GM18907 (cell line): ENCODE measurements around the gene CHCHD4.
"Not testable (repeated sequence)": the region's sequence is repeated elsewhere in the genome, so short reads cannot be mapped to it uniquely, and the experiment has no call there.

ENCODE experiments used
- ATAC-seq: cut with Tn5 transposase; IDR thresholded peaks from one replicate; pipeline ENCODE4 v1.9.1; 2021; ENCODE audit warnings: mild to moderate bottlenecking, moderate library complexity; ENCODE audit not compliant: unreplicated experiment

CHCHD4 gene

GRCh38 chr3:14121859-14122258, 2.8 kb downstream of the CHCHD4 start:
- no peak for ATAC-seq

- ATAC-seq: not testable (repeated sequence)
Observed at GRCh38 chr3:14120921-14121448, 3.7 kb downstream of the CHCHD4 start.

- no peak for ATAC-seq
Observed at GRCh38 chr3:14120111-14120920, 4.4 kb downstream of the CHCHD4 start.

- no peak for ATAC-seq
Observed at GRCh38 chr3:14119651-14120050, 5.0 kb downstream of the CHCHD4 start.

- ATAC-seq: no peak
Observed at GRCh38 chr3:14118400-14119381, 6.0 kb downstream of the CHCHD4 start.

- ATAC-seq: no peak
Observed at GRCh38 chr3:14117468-14118399, 6.9 kb downstream of the CHCHD4 start.

- ATAC-seq: no peak
Observed at GRCh38 chr3:14113965-14114635, 10.6 kb downstream of the CHCHD4 start.

GRCh38 chr3:14110699-14111098, 14.0 kb downstream of the CHCHD4 start:
- no peak for ATAC-seq

GRCh38 chr3:14109821-14110220, 14.8 kb downstream of the CHCHD4 start:
- ATAC-seq: not testable (repeated sequence)

GRCh38 chr3:14097616-14098391, 26.9 kb downstream of the CHCHD4 start:
- no peak for ATAC-seq

- ATAC-seq: no peak
Observed at GRCh38 chr3:14096742-14097141, 27.9 kb downstream of the CHCHD4 start.

- no peak for ATAC-seq
Observed at GRCh38 chr3:14093831-14094230, 30.8 kb downstream of the CHCHD4 start.

GRCh38 chr3:14092464-14092863, 32.2 kb downstream of the CHCHD4 start:
- ATAC-seq: no peak

- ATAC-seq: not testable (repeated sequence)
Observed at GRCh38 chr3:14091959-14092358, 32.7 kb downstream of the CHCHD4 start.

- not testable (repeated sequence) for ATAC-seq
Observed at GRCh38 chr3:14087461-14087860, 37.2 kb downstream of the CHCHD4 start.

GRCh38 chr3:14082108-14082657, 42.5 kb downstream of the CHCHD4 start:
- ATAC-seq: no peak

- ATAC-seq: no peak
Observed at GRCh38 chr3:14077310-14077709, 47.4 kb downstream of the CHCHD4 start.

- not testable (repeated sequence) for ATAC-seq
Observed at GRCh38 chr3:14075233-14075632, 49.4 kb downstream of the CHCHD4 start.

GRCh38 chr3:14064910-14065309, 59.8 kb downstream of the CHCHD4 start:
- ATAC-seq: no peak
